IMR-90 (cell line): ENCODE results near the gene ZNF182.

Experiments
- CEBPB ChIP-seq: IDR thresholded peaks from 2 replicates; pipeline ENCODE4 v1.6.1; 2012; ENCODE audit warnings: low read depth, low read length, improper control_type of control experiment
- POLR2A ChIP-seq: IDR thresholded peaks from 2 replicates; pipeline ENCODE4 v1.6.1; 2012; ENCODE audit warnings: mild to moderate bottlenecking, low read depth, low read length
- RAD21 ChIP-seq: IDR thresholded peaks from 2 replicates; pipeline ENCODE4 v1.6.1; 2012; ENCODE audit warnings: low read length, improper control_type of control experiment
- RFX5 ChIP-seq: IDR thresholded peaks from 2 replicates; pipeline ENCODE4 v1.8.0; 2012; ENCODE audit warnings: low read depth, mild to moderate bottlenecking, low read length, moderate library complexity
- TF ChIP-seq, protein P1 (sequence below): conservative IDR thresholded peaks from 2 replicates; pipeline ENCODE4 v1.5.1; 2012; ENCODE audit warnings: mild to moderate bottlenecking, low read depth, low read length, improper control_type of control experiment
- TF ChIP-seq, protein P2 (sequence below): fragments of 150-350 bp; IDR thresholded peaks from 2 replicates; pipeline ENCODE4 v1.6.1; 2017; ENCODE audit warnings: mild to moderate bottlenecking, antibody characterized with exemption, low read length, low read depth

GRCh38 chrX:47941423-47941822, 62.4 kb downstream of the ZNF182 start:
- TF ChIP-seq POLR2A: no peak
- TF ChIP-seq, protein P1, sequence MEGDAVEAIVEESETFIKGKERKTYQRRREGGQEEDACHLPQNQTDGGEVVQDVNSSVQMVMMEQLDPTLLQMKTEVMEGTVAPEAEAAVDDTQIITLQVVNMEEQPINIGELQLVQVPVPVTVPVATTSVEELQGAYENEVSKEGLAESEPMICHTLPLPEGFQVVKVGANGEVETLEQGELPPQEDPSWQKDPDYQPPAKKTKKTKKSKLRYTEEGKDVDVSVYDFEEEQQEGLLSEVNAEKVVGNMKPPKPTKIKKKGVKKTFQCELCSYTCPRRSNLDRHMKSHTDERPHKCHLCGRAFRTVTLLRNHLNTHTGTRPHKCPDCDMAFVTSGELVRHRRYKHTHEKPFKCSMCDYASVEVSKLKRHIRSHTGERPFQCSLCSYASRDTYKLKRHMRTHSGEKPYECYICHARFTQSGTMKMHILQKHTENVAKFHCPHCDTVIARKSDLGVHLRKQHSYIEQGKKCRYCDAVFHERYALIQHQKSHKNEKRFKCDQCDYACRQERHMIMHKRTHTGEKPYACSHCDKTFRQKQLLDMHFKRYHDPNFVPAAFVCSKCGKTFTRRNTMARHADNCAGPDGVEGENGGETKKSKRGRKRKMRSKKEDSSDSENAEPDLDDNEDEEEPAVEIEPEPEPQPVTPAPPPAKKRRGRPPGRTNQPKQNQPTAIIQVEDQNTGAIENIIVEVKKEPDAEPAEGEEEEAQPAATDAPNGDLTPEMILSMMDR: no peak
- TF ChIP-seq CEBPB: no peak
- TF ChIP-seq RFX5: no peak
- TF ChIP-seq RAD21: no peak
- TF ChIP-seq, protein P2, sequence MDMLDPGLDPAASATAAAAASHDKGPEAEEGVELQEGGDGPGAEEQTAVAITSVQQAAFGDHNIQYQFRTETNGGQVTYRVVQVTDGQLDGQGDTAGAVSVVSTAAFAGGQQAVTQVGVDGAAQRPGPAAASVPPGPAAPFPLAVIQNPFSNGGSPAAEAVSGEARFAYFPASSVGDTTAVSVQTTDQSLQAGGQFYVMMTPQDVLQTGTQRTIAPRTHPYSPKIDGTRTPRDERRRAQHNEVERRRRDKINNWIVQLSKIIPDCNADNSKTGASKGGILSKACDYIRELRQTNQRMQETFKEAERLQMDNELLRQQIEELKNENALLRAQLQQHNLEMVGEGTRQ: no peak
